Measurements from ENCODE around the gene CXCL8.

Gene CXCL8

GRCh38 chr4:73725510-73725909 lies 14.9 kb upstream of the CXCL8 start:
- Histone ChIP-seq H3K9me3 (ENCODE audit: low read length) (no peaks in the 10 kb centered on the region), H3K36me3 (ENCODE audit: insufficient read depth, low read length) (no peaks in the 10 kb centered on the region), H3K4me1 (ENCODE audit: insufficient read depth, low read length) (no peaks in the 10 kb centered on the region), H3K27me3 (ENCODE audit: insufficient read depth, low read length) (no peaks in the 10 kb centered on the region), H3K4me3 (ENCODE audit: low read length) (no peak overlapping the region), H2AFZ (ENCODE audit: low read depth, low read length) (no peak overlapping the region)

GRCh38 chr4:73725985-73726384 lies 14.4 kb upstream of the CXCL8 start:
- no peak overlapping the region for H3K4me3 ChIP-seq (ENCODE audit: low read length)
- no peaks in the 10 kb centered on the region for H3K9me3 ChIP-seq (ENCODE audit: low read length)
- no peaks in the 10 kb centered on the region for H3K36me3 ChIP-seq (ENCODE audit: insufficient read depth, low read length)
- H3K27me3 ChIP-seq (ENCODE audit: insufficient read depth, low read length): no peaks in the 10 kb centered on the region
- H2AFZ ChIP-seq (ENCODE audit: low read depth, low read length): no peak overlapping the region
- no peaks in the 10 kb centered on the region for H3K4me1 ChIP-seq (ENCODE audit: insufficient read depth, low read length)

GRCh38 chr4:73727685-73728084 lies 12.7 kb upstream of the CXCL8 start:
- H3K4me3 ChIP-seq (ENCODE audit: low read length): no peak overlapping the region
- H3K27me3 ChIP-seq (ENCODE audit: insufficient read depth, low read length): no peaks in the 10 kb centered on the region
- H3K36me3 ChIP-seq (ENCODE audit: insufficient read depth, low read length): no peaks in the 10 kb centered on the region
- no peaks in the 10 kb centered on the region for H3K4me1 ChIP-seq (ENCODE audit: insufficient read depth, low read length)
- no peaks in the 10 kb centered on the region for H3K9me3 ChIP-seq (ENCODE audit: low read length)
- no peak overlapping the region for H2AFZ ChIP-seq (ENCODE audit: low read depth, low read length)

- H2AFZ ChIP-seq (ENCODE audit: low read depth, low read length): no peak overlapping the region
- no peaks in the 10 kb centered on the region for H3K4me1 ChIP-seq (ENCODE audit: insufficient read depth, low read length)
- no peak overlapping the region for H3K4me3 ChIP-seq (ENCODE audit: low read length)
- no peaks in the 10 kb centered on the region for H3K27me3 ChIP-seq (ENCODE audit: insufficient read depth, low read length)
- H3K36me3 ChIP-seq (ENCODE audit: insufficient read depth, low read length): no peaks in the 10 kb centered on the region
- H3K9me3 ChIP-seq (ENCODE audit: low read length): no peaks in the 10 kb centered on the region
Measured at GRCh38 chr4:73728091-73728741, 12.2 kb upstream of the CXCL8 start.

- Histone ChIP-seq H3K36me3 (ENCODE audit: insufficient read depth, low read length) (no peaks in the 10 kb centered on the region), H3K4me3 (ENCODE audit: low read length) (no peak overlapping the region), H3K4me1 (ENCODE audit: insufficient read depth, low read length) (no peaks in the 10 kb centered on the region), H3K9me3 (ENCODE audit: low read length) (no peaks in the 10 kb centered on the region), H3K27me3 (ENCODE audit: insufficient read depth, low read length) (no peaks in the 10 kb centered on the region), H2AFZ (ENCODE audit: low read depth, low read length) (no peak overlapping the region)
Measured at GRCh38 chr4:73729534-73730165, 10.7 kb upstream of the CXCL8 start.

GRCh38 chr4:73730292-73730691 lies 10.1 kb upstream of the CXCL8 start:
- Histone ChIP-seq H3K4me1 (ENCODE audit: insufficient read depth, low read length) (no peaks in the 10 kb centered on the region), H3K9me3 (ENCODE audit: low read length) (no peaks in the 10 kb centered on the region), H3K27me3 (ENCODE audit: insufficient read depth, low read length) (no peaks in the 10 kb centered on the region), H2AFZ (ENCODE audit: low read depth, low read length) (no peak overlapping the region), H3K4me3 (ENCODE audit: low read length) (no peak overlapping the region), H3K36me3 (ENCODE audit: insufficient read depth, low read length) (no peaks in the 10 kb centered on the region)

GRCh38 chr4:73730867-73731266 lies 9.5 kb upstream of the CXCL8 start:
- H2AFZ ChIP-seq (ENCODE audit: low read depth, low read length): no peak overlapping the region
- no peaks in the 10 kb centered on the region for H3K4me1 ChIP-seq (ENCODE audit: insufficient read depth, low read length)
- H3K4me3 ChIP-seq (ENCODE audit: low read length): no peak overlapping the region
- H3K27me3 ChIP-seq (ENCODE audit: insufficient read depth, low read length): no peaks in the 10 kb centered on the region
- H3K36me3 ChIP-seq (ENCODE audit: insufficient read depth, low read length): no peaks in the 10 kb centered on the region
- no peaks in the 10 kb centered on the region for H3K9me3 ChIP-seq (ENCODE audit: low read length)

- Histone ChIP-seq H3K36me3 (ENCODE audit: insufficient read depth, low read length) (no peaks in the 10 kb centered on the region), H3K9me3 (ENCODE audit: low read length) (no peaks in the 10 kb centered on the region), H3K4me3 (ENCODE audit: low read length) (no peak overlapping the region), H3K4me1 (ENCODE audit: insufficient read depth, low read length) (no peaks in the 10 kb centered on the region), H2AFZ (ENCODE audit: low read depth, low read length) (no peak overlapping the region), H3K27me3 (ENCODE audit: insufficient read depth, low read length) (no peaks in the 10 kb centered on the region)
Measured at GRCh38 chr4:73731968-73732610, 8.3 kb upstream of the CXCL8 start.

- Histone ChIP-seq H3K9me3 (ENCODE audit: low read length) (no peaks in the 10 kb centered on the region), H3K4me1 (ENCODE audit: insufficient read depth, low read length) (no peaks in the 10 kb centered on the region)
Measured at GRCh38 chr4:73732759-73733431, 7.5 kb upstream of the CXCL8 start.

GRCh38 chr4:73734530-73735001 lies 5.8 kb upstream of the CXCL8 start:
- H3K36me3 ChIP-seq (ENCODE audit: insufficient read depth, low read length): no peaks in the 10 kb centered on the region
- H3K4me3 ChIP-seq (ENCODE audit: low read length): no peak overlapping the region
- H2AFZ ChIP-seq (ENCODE audit: low read depth, low read length): no peak overlapping the region
- H3K9me3 ChIP-seq (ENCODE audit: low read length): no peaks in the 10 kb centered on the region
- no peaks in the 10 kb centered on the region for H3K27me3 ChIP-seq (ENCODE audit: insufficient read depth, low read length)
- no peaks in the 10 kb centered on the region for H3K4me1 ChIP-seq (ENCODE audit: insufficient read depth, low read length)

More at GRCh38 chr4:73732759-73733431, 7.5 kb upstream of the CXCL8 start:
- H3K27me3 ChIP-seq (ENCODE audit: insufficient read depth, low read length): no peaks in the 10 kb centered on the region
- H2AFZ ChIP-seq (ENCODE audit: low read depth, low read length): no peak overlapping the region
- H3K36me3 ChIP-seq (ENCODE audit: insufficient read depth, low read length): no peaks in the 10 kb centered on the region
- no peak overlapping the region for H3K4me3 ChIP-seq (ENCODE audit: low read length)

GRCh38 chr4:73735231-73735630 lies 5.1 kb upstream of the CXCL8 start:
- no peaks in the 10 kb centered on the region for H3K9me3 ChIP-seq (ENCODE audit: low read length)
- no peak overlapping the region for H2AFZ ChIP-seq (ENCODE audit: low read depth, low read length)
- H3K4me1 ChIP-seq (ENCODE audit: insufficient read depth, low read length): no peaks in the 10 kb centered on the region
- no peaks in the 10 kb centered on the region for H3K36me3 ChIP-seq (ENCODE audit: insufficient read depth, low read length)
- H3K27me3 ChIP-seq (ENCODE audit: insufficient read depth, low read length): no peaks in the 10 kb centered on the region
- H3K4me3 ChIP-seq (ENCODE audit: low read length): no peak overlapping the region

- Histone ChIP-seq H3K36me3 (ENCODE audit: insufficient read depth, low read length) (no peaks in the 10 kb centered on the region), H2AFZ (ENCODE audit: low read depth, low read length) (no peak overlapping the region), H3K27me3 (ENCODE audit: insufficient read depth, low read length) (no peaks in the 10 kb centered on the region), H3K9me3 (ENCODE audit: low read length) (no peaks in the 10 kb centered on the region), H3K4me1 (ENCODE audit: insufficient read depth, low read length) (no peaks in the 10 kb centered on the region), H3K4me3 (ENCODE audit: low read length) (no peak overlapping the region)
Measured at GRCh38 chr4:73741031-73741749, 821 bp downstream of the CXCL8 start.
